ENCODE data around the gene RETREG3.

RETREG3 gene

GRCh38 chr17:42581744-42582270, 27.4 kb downstream of the RETREG3 start:
- no peaks in the 10 kb centered on the region for H3K9me3 ChIP-seq (ENCODE audit: insufficient read depth, low read length, severe bottlenecking)
- H3K79me2 ChIP-seq (ENCODE audit: insufficient read depth, low read length), result peaks cover 27% of the 10 kb centered on the region
- H3K27me3 ChIP-seq (ENCODE audit: insufficient read depth, low read length, poor library complexity), result no peaks in the 10 kb centered on the region
- no peak overlapping the region for H3K9ac ChIP-seq (ENCODE audit: low read depth, low read length)
- DNase-seq, result no peak
- H3K4me2 ChIP-seq (ENCODE audit: insufficient read depth, low read length), result no peak overlapping the region
- TF ChIP-seq EZH2 (IDR thresholded peaks at IDR 0.05; ENCODE audit: borderline replicate concordance, low read depth, low read length, severe bottlenecking) (no peak), CTCF (IDR thresholded peaks at IDR 0.05; ENCODE audit: borderline replicate concordance, extremely low read depth, low read length, poor library complexity, severe bottlenecking) (no peak)
- ATAC-seq (ENCODE audit: insufficient read depth, low read depth), result no peak
- peaks cover 21% of the 10 kb centered on the region for H3K4me1 ChIP-seq (ENCODE audit: insufficient read depth, low read length)
- peaks cover 74% of the 10 kb centered on the region for H3K36me3 ChIP-seq (ENCODE audit: insufficient read depth, low read length)
- no peak overlapping the region for H3K4me3 ChIP-seq (ENCODE audit: low read depth in 1 of 2, low read length in 2 of 2)
- no peak overlapping the region for H2AFZ ChIP-seq (ENCODE audit: low read depth, low read length)
- no peak overlapping the region for H3K27ac ChIP-seq (ENCODE audit: low read length)
- no peaks in the 10 kb centered on the region for H4K20me1 ChIP-seq (ENCODE audit: insufficient read depth, low read length)

GRCh38 chr17:42579794-42580551, 29.2 kb downstream of the RETREG3 start:
- Histone ChIP-seq H2AFZ (ENCODE audit: low read depth, low read length) (no peak overlapping the region), H4K20me1 (ENCODE audit: insufficient read depth, low read length) (no peaks in the 10 kb centered on the region; the same call in 1 of the 2 replicates), H3K9me3 (ENCODE audit: insufficient read depth, low read length, severe bottlenecking) (no peaks in the 10 kb centered on the region), H3K27me3 (ENCODE audit: insufficient read depth, low read length, poor library complexity) (no peaks in the 10 kb centered on the region), H3K36me3 (ENCODE audit: insufficient read depth, low read length) (peaks cover 68% of the 10 kb centered on the region), H3K79me2 (ENCODE audit: insufficient read depth, low read length) (peaks cover 44% of the 10 kb centered on the region), H3K4me2 (ENCODE audit: insufficient read depth, low read length) (0 out of 2 replicates have a peak overlapping the region, but pooled peaks have one; percentile 74), H3K9ac (ENCODE audit: low read depth, low read length) (no peak overlapping the region), H3K4me3 (ENCODE audit: low read depth in 1 of 2, low read length in 2 of 2) (no peak overlapping the region), H3K4me1 (ENCODE audit: insufficient read depth, low read length) (peaks cover 40% of the 10 kb centered on the region), H3K27ac (ENCODE audit: low read length) (no peak overlapping the region)
- TF ChIP-seq EZH2 (IDR thresholded peaks at IDR 0.05; ENCODE audit: borderline replicate concordance, low read depth, low read length, severe bottlenecking), result no peak
- no peak for TF ChIP-seq CTCF (IDR thresholded peaks at IDR 0.05; ENCODE audit: borderline replicate concordance, extremely low read depth, low read length, poor library complexity, severe bottlenecking)
- ATAC-seq (ENCODE audit: insufficient read depth, low read depth) (no peak), DNase-seq (no peak)

GRCh38 chr17:42578282-42578869, 30.8 kb downstream of the RETREG3 start:
- DNase-seq, result peak; percentile 90
- Histone ChIP-seq H4K20me1 (ENCODE audit: insufficient read depth, low read length) (peaks cover under 1% of the 10 kb centered on the region; the same call in 1 of the 2 replicates), H3K4me2 (ENCODE audit: insufficient read depth, low read length) (peak overlapping the region; percentile 74), H2AFZ (ENCODE audit: low read depth, low read length) (peak overlapping the region; percentile 95), H3K36me3 (ENCODE audit: insufficient read depth, low read length) (peaks cover 67% of the 10 kb centered on the region), H3K27ac (ENCODE audit: low read length) (peak overlapping the region; percentile 87), H3K4me3 (ENCODE audit: low read depth in 1 of 2, low read length in 2 of 2) (peak overlapping the region; percentile 89 to 92), H3K9ac (ENCODE audit: low read depth, low read length) (peak overlapping the region; percentile 76), H3K79me2 (ENCODE audit: insufficient read depth, low read length) (peaks cover 59% of the 10 kb centered on the region), H3K4me1 (ENCODE audit: insufficient read depth, low read length) (peaks cover 50% of the 10 kb centered on the region), H3K27me3 (ENCODE audit: insufficient read depth, low read length, poor library complexity) (no peaks in the 10 kb centered on the region), H3K9me3 (ENCODE audit: insufficient read depth, low read length, severe bottlenecking) (no peaks in the 10 kb centered on the region)
- TF ChIP-seq CTCF (IDR thresholded peaks at IDR 0.05; ENCODE audit: borderline replicate concordance, extremely low read depth, low read length, poor library complexity, severe bottlenecking) (peak; percentile 94), EZH2 (IDR thresholded peaks at IDR 0.05; ENCODE audit: borderline replicate concordance, low read depth, low read length, severe bottlenecking) (no peak)
- ATAC-seq (ENCODE audit: insufficient read depth, low read depth), result peak; percentile 75
